Brain microvascular endothelial cell (primary cell): ENCODE measurements around the gene ROBO1.
A peak's percentile ranks its signal among the peaks of the same experiment; 100 is the strongest.

Source experiments
- DNase-seq: peaks from one replicate; pipeline ENCODE4 v3.0.0-alpha.2; 2020
- H3K27ac ChIP-seq: fragments of 250-450 bp; sonication (Bioruptor Pico); 2 replicates; pipeline ENCODE4 v1.5.1; 2020; ENCODE audit warnings: mild to moderate bottlenecking, moderate library complexity
- H3K27me3 ChIP-seq: fragments of 250-450 bp; sonication (Bioruptor Pico); replicated peaks from 2 replicates; pipeline ENCODE4 v1.5.1; 2020; ENCODE audit warnings: mild to moderate bottlenecking
- H3K36me3 ChIP-seq: fragments of 250-450 bp; sonication (Bioruptor Pico); replicated peaks from 2 replicates; pipeline ENCODE4 v1.5.1; 2020; ENCODE audit warnings: mild to moderate bottlenecking
- H3K4me3 ChIP-seq: 2 replicates; pipeline ENCODE4 v1.5.1; 2011; ENCODE audit warnings: low read depth, mild to moderate bottlenecking, control low read depth, low read length, moderate library complexity
- in situ Hi-C: cut with HindIII; loops from 2 replicates; pipeline ENCODE4 v1.10.0; 2017; ENCODE audit warnings: low sequenced_read_pairs, low pct_ligation_motif_present
- TF ChIP-seq, protein P1 (sequence below): IDR thresholded peaks from 2 replicates; pipeline ENCODE4 v1.5.1; 2011; ENCODE audit warnings: low read depth, mild to moderate bottlenecking, moderate library complexity, low read length, control low read depth, inconsistent platforms; ENCODE audit errors: missing control alignments

ROBO1 gene

DNA sequence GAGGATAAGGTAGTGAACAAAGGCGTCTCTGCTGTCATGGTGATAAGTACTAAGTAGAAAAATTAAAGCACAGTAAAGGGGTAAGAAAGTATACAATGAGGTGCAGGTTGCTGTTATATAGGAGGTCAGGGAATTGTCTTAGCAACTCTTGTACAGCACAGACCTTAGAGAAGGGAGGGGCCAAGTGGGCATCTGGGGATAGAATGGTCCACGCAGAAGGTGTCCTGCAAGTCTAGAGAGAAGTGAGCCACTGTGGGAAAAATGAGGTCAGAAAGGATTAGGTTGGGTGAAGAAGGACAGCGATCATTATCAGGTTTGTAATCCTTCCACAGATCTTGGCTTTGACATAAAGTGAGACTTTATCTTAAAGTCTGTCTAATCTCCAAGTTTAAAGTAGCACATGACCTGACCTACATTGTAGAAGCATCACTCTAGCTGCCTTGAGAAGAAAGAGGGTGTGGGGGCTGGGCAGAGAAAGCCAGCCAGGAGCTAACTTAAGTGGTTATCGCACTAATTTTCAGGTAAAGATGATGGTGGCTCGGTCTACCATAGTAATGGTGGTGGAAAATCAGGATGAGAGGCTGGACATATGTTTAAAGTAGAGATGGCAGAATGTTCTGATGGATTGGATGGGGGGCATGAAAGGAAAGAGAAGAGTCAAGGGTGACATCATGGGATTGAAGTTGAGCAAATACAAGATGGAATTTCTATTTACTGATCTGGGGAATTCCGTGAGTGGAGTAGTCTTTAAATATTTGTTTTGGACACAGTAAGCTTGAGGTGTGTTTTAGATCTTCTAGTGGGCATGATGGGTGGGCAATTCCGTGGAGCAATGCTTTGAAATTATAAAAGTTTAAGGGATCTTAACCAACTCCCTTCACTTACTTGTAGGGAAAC is 919.2 kb downstream of the ROBO1 start:
- no peak for DNase-seq
- TF ChIP-seq, protein P1, sequence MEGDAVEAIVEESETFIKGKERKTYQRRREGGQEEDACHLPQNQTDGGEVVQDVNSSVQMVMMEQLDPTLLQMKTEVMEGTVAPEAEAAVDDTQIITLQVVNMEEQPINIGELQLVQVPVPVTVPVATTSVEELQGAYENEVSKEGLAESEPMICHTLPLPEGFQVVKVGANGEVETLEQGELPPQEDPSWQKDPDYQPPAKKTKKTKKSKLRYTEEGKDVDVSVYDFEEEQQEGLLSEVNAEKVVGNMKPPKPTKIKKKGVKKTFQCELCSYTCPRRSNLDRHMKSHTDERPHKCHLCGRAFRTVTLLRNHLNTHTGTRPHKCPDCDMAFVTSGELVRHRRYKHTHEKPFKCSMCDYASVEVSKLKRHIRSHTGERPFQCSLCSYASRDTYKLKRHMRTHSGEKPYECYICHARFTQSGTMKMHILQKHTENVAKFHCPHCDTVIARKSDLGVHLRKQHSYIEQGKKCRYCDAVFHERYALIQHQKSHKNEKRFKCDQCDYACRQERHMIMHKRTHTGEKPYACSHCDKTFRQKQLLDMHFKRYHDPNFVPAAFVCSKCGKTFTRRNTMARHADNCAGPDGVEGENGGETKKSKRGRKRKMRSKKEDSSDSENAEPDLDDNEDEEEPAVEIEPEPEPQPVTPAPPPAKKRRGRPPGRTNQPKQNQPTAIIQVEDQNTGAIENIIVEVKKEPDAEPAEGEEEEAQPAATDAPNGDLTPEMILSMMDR = no peak
- Histone ChIP-seq H3K27ac (no peak overlapping the region), H3K27me3 (no peaks in the 10 kb centered on the region), H3K36me3 (no peaks in the 10 kb centered on the region), H3K4me3 (no peak overlapping the region)
- in situ Hi-C loops = no loop called here

DNA sequence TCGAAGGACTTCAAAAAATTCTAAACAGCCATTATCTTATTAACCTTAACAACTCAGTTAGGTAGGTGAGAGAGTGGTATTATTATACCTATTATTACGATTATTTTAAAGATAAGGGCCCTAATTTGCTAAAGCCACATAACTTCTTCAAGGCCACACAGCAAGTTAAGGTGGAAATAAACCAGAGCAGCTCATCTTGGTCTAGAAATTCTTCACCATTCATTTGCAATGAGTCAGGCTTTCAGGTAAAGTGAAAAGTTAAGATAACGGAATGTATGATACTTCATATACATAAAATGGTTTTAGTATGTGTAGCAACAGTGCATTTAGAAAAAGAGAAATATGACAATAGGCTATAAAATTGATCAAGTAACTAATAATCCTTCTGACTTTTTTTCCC is 920.2 kb downstream of the ROBO1 start:
- TF ChIP-seq, protein P1 = no peak
- in situ Hi-C loops = no loop called here
- Histone ChIP-seq H3K4me3 (no peak overlapping the region), H3K27ac (no peak overlapping the region), H3K27me3 (no peaks in the 10 kb centered on the region), H3K36me3 (no peaks in the 10 kb centered on the region)
- no peak for DNase-seq

DNA sequence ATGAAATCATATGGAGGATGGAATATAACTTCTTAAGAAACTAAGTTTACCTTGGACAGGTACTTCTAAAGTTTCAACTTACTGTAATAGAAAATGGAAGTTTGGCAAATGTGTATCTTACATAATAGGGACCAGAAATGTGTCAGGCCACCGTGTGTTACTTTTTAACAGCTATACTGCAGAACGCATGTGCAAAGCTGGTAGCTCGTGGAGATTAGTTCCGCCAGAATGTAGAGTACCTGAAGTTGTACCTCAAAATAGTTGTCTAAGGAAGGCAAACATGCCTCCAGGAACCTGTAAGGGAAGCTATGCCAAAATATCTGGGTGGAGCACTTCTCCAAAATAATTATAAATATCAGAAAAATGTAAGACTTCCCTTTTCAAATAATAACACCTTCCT is 920.6 kb downstream of the ROBO1 start:
- in situ Hi-C loops = no loop called here
- Histone ChIP-seq H3K4me3 (no peak overlapping the region), H3K27ac (no peak overlapping the region), H3K27me3 (no peaks in the 10 kb centered on the region), H3K36me3 (no peaks in the 10 kb centered on the region)
- TF ChIP-seq, protein P1 = no peak
- DNase-seq = no peak

DNA sequence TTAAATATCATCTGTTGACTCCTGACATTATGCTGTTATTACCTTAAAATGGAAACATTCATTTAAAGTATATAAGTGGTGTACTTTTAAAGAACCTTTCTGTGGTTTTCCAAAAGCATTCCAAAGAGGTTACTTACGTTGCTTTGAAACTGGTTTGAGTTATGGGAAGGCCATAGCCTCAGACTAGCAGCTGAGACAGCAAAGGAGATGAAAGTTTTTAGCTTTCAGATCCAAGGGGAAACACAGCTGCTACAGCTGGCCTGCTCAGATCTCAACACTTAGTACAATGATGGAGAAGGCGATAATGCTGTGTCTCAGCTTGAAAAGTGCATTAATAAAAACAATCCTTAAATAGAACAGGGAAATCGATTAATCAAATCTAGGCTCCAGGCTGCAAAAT is 921.1 kb downstream of the ROBO1 start:
- Histone ChIP-seq H3K27ac (no peak overlapping the region), H3K4me3 (no peak overlapping the region), H3K27me3 (no peaks in the 10 kb centered on the region), H3K36me3 (no peaks in the 10 kb centered on the region)
- DNase-seq = peak; percentile 36
- TF ChIP-seq, protein P1 = no peak
- in situ Hi-C loops = no loop called here

DNA sequence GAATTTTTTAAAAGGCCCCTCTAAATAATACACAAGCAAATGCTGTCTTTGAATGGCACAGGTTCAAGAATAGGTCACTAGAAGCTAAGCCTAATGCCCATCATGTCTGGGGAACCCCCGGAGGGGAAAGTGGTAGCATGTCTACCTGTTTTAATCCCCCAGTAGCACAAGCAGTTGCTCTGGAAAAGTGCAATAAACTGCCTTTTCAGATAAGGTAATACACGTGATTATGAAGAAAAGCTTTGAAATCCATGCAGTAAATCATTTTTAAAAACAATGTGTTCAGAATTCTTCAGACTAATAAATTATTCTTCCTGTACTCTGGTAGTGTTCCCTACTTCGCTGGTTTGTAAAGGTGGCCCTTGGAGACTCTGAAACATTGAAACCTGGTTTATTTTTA is 922.2 kb downstream of the ROBO1 start:
- no peak for DNase-seq
- TF ChIP-seq, protein P1 = no peak
- Histone ChIP-seq H3K4me3 (no peak overlapping the region), H3K36me3 (no peaks in the 10 kb centered on the region), H3K27me3 (no peaks in the 10 kb centered on the region), H3K27ac (no peak overlapping the region)
- in situ Hi-C loops = no loop called here

DNA sequence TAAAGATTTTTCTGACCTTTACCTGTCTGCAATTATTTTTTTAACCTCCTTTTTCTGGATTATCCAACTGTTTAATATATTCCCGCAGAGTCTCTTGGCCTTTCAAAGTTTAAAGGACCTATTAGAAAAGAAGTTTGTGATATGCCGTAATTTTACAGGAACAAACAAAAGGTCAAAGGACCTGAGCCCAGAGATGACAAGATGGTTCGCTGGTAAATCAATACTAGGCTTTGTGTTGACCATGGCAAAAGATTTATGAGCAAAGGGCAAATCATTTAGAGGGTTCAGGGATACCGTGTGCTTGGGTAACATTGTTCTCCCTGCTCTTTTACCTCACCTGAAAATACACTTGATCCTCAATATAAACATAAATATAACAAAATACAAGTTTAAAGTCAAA is 923.5 kb downstream of the ROBO1 start:
- Histone ChIP-seq H3K36me3 (no peaks in the 10 kb centered on the region), H3K27me3 (no peaks in the 10 kb centered on the region), H3K27ac (no peak overlapping the region), H3K4me3 (no peak overlapping the region)
- TF ChIP-seq, protein P1 = no peak
- DNase-seq = no peak
- in situ Hi-C loops = no loop called here
